GM21390 (cell line): ENCODE data around the gene LEF1.

ENCODE experiments used
- ATAC-seq: cut with Tn5 transposase; IDR thresholded peaks from one replicate; pipeline ENCODE4 v1.9.1; 2021; ENCODE audit not compliant: unreplicated experiment

The LEF1 gene

DNA sequence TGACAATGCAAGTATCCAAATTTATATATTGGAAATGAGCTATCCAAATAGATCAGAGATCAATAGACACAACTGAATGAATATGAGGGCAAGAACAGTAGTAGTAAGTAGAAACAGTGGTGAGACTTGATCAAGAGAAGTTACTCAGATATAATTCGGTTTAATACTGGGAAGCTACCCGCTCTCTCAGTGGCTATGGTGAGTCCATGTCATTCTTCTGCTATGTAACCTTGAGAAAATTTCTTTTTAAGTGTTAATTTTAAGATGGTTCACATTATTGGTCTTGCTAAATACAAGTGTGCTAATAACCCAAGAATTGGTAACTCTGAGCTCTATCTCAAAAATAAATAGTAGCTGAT is 53.6 kb downstream of the LEF1 start:
- ATAC-seq: no peak

DNA sequence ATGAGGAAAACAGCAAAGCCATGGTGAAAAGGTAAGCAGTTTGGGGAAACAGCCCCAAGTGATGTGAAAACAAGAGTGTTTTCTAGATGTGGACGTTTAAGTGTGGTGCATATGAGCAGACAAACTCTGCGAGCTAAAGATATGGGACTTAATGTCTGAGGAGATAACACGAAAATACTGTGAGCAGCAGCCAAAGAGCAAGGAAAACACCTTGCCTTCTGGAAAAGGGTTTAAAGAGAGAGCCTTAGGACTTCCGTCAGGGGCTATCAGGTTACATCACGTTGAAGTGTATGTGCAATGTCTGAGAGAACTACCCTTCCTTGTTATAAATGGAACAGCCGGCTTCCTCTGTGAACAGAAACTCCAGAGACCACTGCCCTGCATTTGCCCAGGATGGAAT is 54.2 kb downstream of the LEF1 start:
- ATAC-seq: no peak

GRCh38 chr4:108113229-108113628 is 55.5 kb downstream of the LEF1 start:
- ATAC-seq: no peak

- ATAC-seq: no peak
Measured at GRCh38 chr4:108111781-108112180, 57.0 kb downstream of the LEF1 start.

DNA sequence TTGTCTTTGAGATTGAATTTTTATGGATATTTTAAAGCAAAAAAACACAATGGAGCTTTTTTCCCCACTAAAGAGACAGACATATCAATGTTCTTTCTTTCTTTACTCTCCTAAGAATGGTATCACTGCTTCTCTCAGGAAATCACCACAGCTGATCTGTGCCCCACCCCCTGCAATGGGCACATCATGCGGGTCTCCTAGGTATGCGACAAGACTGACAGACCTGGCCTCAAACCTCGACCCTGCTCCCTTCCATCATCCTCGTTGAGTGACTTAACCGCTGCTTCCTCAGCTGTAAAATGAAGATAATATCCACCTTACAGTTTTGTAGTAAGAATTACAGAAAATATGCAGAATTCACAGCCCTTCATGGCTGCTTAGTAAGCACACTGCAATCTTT is 58.3 kb downstream of the LEF1 start:
- peak; percentile 4 for ATAC-seq

DNA sequence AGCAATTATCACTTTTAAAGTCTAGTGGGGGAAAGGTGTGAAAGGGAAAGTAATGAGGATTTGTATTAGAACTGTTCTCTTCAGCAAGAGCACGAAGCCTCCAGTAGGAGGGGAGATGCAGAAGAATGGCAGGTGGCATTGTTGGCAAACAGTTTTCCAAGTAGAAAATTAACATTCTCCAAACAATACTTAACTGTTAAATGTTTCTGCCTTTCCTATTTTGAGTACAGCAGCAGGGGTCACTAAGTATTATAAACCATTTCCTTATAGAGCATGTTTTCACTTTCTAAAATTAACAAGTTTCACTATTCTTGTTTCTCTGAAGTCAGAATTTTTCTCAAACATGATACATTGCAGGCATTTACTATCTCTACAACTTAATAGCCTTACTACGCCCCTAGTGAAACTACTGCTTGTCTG is 58.7 kb downstream of the LEF1 start:
- peak; percentile 91 for ATAC-seq

DNA sequence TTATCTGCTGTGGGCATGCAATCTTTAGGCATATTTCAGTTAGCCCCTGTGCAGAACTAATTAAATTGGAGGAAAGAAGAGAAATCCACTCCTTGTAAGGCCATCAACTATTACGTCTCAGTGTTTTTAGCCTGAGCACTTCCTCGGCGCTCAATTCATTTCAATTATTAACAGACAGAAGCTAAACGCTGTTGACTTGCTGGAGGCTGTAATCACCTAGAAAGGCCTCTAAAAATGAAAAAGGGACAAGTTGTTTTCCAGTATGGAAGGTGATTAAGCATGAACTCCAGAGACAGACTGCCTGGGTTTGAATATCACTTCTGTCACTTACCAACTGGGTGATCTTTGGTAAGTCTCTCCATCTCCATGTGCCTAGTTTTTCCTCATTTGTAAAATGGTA is 59.6 kb downstream of the LEF1 start:
- no peak for ATAC-seq

DNA sequence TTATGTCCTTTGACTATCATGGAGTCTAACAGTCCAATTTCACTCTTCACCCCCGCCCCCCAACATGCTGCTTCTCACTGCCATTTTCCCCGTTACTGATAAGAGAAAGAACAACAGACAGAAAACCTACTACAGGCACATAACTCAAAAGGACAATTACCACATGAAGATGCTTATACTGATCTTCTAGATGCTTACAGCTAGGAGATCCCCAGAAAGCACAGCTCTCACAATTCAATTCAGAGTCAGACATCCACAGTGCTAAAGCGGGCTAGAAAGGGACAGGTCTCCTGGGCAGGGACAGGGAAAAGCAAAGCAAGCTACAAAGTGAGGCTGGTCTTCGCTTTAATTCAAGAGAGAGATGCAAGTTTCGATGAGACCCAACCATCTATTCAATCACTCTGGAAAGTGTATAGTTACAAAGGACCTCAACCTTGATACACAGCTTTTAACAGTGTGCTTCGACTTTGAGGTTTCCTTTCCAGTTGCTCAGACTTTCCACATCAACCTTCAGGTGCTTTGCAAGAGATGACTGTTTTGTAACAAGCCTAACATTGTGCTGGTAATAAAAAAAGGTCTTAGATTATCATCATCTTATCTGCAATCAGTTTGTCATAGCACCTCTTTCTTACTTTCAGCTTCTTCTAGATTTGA is 60.9 kb downstream of the LEF1 start:
- ATAC-seq: no peak

DNA sequence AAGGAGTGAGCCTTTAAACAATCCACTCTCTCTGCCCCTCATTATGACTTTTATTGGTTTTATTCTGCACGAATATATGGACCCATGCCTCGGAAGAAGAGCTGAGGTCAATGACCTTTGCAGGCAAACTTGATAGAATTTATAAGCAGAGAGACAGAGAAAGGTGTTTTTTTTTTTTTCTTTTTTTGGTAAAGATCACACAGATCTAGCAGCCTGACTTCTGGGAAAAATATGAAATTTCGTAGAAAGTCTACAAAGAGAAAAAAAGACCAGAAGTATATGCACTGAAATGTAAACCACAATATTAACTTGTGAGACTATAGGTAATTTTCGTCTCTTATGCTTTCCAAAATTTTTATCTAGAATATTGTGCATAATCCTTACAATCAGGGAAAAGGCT is 61.6 kb downstream of the LEF1 start:
- ATAC-seq: no peak

GRCh38 chr4:108106186-108106585 is 62.5 kb downstream of the LEF1 start:
- ATAC-seq: no peak

DNA sequence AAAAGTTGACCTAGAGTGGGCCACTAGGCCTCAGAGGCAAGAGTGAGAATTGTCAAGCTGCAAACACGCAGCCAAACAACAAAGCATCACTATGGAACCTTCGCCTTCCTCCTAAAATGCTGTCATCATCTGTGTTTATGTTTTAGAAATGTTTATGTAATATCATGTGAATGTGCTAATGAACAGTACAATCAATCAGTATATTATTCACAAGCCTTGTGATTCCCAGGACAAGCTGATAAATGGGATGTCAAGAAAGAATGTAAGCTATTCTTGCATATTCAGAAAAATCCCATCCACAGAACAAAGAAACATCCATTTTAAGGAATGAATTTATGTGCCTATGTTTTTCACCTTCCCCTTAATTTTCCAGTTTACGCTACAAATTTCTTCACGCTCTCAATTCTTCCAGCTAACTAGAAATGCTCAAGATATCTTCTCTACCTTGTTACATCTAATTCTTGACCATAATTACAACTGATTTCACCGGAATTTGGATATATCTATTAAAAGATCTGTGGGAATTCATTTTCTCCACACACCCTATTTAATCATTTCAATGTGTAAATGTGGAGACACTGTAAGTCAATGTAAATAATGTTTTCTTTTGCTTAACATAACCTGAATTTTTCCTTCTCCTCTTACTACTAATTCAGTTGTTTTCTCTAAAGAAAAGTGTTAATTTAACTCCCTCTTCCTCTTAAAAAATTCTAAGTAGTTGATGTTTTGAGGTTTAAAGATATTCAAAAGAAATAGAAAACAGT is 65.5 kb downstream of the LEF1 start:
- no peak for ATAC-seq

DNA sequence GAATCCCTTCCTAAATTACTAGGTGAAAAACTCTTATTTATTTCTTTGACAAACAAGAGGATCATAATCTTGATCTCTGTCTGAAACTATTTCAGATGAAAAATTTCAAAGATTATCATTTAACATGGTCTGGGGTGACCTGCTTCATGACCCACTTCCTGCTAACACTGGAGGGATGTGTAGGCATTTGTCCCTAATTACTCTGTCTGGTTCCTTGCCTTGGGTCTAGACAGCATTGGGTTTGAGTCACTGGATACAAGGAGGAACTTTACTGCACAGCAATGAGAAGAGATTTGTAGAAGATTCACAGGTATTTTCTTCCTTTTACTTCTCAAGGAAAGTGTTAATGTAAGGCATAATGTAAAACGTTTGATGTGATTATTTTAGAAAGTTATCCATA is 67.9 kb downstream of the LEF1 start:
- no peak for ATAC-seq

GRCh38 chr4:108099838-108100237 is 68.9 kb downstream of the LEF1 start:
- ATAC-seq: no peak

GRCh38 chr4:108097990-108098553 is 70.7 kb downstream of the LEF1 start:
- ATAC-seq: no peak

- ATAC-seq: no peak
Measured at GRCh38 chr4:108094923-108095482, 73.7 kb downstream of the LEF1 start.

DNA sequence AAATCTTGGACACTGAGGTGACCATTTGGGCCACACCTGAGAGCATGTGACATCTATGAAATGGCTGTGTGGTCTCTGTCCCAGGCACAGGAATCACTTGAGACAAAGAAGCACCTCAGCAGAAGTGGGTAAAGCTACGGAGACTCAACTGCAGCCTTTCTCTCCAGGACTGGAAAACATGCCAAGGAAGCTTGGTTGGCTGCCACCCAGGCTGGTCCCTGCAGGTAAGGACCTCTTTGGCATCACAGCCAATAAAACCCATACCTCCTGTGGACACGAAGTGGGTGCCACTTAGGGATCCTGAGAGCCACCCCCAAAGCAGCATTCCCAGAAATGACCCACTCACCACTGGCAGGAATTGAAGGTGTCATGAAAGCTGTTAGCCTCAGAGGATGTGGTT is 74.6 kb downstream of the LEF1 start:
- no peak for ATAC-seq

- ATAC-seq: no peak
Measured at GRCh38 chr4:108092288-108092687, 76.4 kb downstream of the LEF1 start.

DNA sequence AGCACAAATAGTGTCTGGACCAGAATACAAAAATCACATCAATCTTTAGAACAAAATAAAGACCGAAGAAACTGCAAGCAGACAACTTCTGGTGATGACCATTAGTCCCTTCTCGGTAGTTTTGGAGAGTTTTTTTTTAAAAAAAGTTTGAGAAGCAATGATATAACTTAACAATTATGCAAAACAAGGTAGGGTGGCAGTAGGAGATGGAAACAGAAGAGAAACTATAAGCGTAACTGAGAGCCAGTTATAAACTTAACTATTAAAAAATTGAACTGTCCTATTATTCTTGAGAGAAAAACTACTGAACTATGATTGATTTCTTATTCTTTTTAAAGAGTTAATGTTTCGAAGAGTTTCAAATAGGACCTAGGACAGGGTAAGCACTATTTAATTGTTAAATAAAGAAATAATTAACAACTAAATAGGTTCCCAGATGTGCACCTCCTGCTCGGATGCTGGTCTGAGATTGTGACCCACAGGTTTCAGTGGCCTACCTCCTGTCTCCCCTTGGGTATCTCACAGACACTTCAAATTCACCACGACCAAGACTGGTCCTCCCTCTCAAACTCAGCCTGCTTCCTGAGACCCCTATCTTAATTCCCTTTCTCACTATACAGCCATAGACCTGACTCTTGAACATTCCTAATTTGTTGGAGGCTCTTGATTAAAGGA is 81.3 kb downstream of the LEF1 start:
- ATAC-seq: no peak

DNA sequence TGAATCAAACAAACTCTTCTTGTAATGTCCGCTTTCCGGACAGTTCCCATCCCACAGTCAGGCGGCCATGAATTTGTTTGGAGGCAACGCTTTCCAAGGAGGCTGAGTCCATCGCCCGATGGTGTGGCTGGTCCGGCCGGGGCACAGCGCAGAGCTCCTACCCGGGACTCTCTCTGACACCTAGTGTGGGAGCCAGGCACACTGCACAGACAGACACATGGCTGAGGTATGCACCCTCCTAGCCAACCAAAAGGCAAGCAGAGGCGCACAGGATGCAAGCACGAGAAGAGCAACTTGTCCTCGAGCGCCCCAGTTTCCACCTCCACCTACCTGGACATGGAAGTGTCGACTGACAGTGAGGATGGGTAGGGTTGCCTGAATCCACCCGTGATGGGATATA is 87.5 kb downstream of the LEF1 start:
- no peak for ATAC-seq

DNA sequence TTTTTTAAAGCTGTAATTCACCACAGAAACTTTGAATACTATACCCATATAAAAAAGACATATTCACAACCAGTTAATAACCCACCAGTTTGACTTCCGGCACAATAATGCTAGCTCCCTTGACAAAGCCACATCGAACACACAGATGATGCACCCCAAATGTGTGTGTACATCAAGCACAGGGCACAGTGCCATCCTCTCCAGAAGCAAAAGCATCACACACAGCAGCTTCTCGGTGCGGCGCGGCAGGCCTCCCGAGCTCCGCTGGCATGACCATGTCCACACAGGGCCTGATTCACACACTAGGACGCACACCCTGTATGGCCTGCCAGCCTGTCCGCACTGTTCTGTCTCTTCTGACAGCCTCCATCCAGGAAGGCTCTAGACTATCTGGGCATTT is 88.0 kb downstream of the LEF1 start:
- no peak for ATAC-seq

- no peak for ATAC-seq
Measured at GRCh38 chr4:108078024-108078733, 90.6 kb downstream of the LEF1 start.
